ENCODE data around the gene FTCD.

FTCD gene

DNA sequence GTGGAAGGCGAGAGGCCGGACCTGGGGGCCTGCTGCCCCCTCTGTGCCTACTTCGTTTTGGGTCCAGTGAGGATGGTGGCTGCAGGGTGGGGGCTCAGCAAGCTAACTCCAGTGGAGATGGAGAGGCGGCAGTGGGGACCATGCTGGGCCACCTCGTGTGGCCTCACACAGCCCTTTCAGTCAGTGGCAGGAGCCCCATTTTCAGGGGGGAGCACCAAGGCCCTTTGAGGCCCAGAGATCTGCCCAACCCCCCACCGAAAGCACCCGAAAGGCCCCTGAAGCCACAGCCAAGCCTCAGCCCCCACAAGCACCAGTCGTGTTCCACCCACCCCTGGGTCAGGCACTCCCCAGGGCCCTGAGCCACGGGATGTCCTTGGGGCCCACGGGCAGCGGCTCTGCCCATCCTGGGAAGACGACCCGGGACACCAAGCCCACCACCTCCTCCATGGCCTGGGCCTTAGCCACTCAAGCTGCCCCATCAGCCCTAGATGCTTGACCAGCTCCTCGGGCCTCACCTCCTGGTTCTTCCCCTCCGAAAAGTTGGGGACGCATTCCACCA is 345 bp downstream of the FTCD start:
- TF ChIP-seq, protein P1, sequence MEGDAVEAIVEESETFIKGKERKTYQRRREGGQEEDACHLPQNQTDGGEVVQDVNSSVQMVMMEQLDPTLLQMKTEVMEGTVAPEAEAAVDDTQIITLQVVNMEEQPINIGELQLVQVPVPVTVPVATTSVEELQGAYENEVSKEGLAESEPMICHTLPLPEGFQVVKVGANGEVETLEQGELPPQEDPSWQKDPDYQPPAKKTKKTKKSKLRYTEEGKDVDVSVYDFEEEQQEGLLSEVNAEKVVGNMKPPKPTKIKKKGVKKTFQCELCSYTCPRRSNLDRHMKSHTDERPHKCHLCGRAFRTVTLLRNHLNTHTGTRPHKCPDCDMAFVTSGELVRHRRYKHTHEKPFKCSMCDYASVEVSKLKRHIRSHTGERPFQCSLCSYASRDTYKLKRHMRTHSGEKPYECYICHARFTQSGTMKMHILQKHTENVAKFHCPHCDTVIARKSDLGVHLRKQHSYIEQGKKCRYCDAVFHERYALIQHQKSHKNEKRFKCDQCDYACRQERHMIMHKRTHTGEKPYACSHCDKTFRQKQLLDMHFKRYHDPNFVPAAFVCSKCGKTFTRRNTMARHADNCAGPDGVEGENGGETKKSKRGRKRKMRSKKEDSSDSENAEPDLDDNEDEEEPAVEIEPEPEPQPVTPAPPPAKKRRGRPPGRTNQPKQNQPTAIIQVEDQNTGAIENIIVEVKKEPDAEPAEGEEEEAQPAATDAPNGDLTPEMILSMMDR (IDR thresholded peaks at IDR 0.05; ENCODE audit: extremely low read depth, insufficient read depth, missing control alignments) = no peak
- in situ Hi-C loops (cut with MboI; ENCODE audit: low pct_unique_long_range_greater_than_20kb, low sequenced_read_pairs, unreplicated experiment) = no loop called here
- no peak for DNase-seq (ENCODE audit: low spot score)

DNA sequence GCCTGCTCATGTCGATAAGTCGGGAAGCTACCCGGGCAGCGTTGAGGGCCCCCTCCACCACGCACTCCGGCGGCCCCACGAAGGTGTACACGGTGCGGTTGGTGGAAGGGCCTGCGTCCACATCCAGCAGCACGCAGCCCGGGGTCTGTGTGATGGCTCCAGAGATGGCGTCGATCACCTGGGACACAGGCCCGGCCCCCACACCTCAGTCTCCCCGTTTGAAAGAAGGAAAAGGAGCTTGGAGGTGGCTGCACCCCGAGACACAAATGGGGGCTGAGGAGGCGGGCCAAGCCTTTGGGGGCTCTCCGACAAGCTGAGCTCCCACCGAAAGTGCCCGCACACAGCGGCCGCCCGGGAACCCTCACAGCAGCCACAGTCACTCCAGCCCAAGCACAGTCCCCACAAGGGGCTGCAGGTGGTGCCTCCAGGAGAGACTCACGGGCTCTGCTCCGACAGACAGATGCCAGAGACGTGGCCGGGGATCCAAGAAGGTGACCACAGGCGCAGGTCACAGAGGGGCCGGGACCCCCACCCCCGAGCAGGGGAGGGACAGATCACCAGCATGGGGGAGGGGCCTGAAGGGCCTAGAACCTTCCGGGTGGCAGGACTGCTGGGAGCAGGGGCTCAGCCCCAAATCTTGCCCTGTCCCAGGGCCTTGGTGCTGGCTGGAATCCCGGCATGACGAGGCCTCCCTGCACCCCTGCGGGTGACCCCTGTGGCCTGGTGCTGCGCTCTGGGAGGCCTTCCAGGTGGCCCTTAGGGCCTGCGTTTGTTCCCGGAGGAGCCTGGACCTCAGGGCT is 1.0 kb downstream of the FTCD start:
- DNase-seq (ENCODE audit: low spot score) = no peak
- TF ChIP-seq, protein P1 (IDR thresholded peaks at IDR 0.05; ENCODE audit: extremely low read depth, insufficient read depth, missing control alignments) = no peak
- in situ Hi-C loops (cut with MboI; ENCODE audit: low pct_unique_long_range_greater_than_20kb, low sequenced_read_pairs, unreplicated experiment) = no loop called here

DNA sequence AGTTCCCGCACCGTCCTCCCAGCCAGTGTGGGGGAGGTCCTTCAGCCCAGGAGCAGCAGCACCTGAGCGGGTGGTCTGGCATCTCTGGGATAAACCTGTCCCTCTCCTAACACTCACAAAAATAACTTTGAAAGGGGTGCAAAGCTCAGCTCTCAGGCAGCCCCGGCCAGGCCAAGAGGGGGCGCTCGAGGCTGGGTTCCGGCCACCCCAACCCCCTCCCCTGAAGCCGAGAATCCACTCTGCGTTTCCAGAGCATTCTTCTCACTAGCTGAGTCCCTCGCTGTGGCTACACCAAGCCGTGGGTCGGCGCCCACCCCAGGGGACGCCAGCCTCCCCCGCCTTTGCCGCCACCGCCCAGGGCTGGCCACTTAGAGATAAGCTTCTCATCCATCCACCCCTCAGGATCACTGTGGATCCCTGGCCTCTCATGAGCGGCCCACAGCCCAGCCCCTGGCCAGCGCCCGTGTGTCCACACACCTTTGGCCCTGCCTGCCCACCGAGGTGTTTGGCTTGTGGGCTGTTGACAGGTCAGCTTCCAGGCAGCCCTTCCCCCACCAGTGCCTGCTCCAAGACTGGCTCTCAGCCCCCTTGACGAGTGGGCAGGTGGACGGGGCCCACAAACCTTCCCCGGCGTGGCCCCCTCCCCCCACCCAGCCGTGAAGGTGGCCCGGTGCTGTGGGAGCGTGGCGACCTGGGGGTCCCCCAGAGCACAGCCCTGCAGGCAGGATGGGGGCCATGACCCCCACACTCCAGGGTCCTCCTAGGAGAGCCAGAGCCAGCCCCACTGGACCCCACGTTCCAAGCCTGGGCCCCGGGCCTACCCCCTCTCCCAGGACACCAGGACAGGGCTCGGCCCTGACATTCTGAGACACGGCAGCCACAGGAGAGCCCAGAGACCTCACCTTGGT is 1.9 kb downstream of the FTCD start:
- TF ChIP-seq, protein P1 (IDR thresholded peaks at IDR 0.05; ENCODE audit: extremely low read depth, insufficient read depth, missing control alignments) = peak; percentile 78
- DNase-seq (ENCODE audit: low spot score) = peak; percentile 83
- in situ Hi-C loops (cut with MboI; ENCODE audit: low pct_unique_long_range_greater_than_20kb, low sequenced_read_pairs, unreplicated experiment) = no loop called here

DNA sequence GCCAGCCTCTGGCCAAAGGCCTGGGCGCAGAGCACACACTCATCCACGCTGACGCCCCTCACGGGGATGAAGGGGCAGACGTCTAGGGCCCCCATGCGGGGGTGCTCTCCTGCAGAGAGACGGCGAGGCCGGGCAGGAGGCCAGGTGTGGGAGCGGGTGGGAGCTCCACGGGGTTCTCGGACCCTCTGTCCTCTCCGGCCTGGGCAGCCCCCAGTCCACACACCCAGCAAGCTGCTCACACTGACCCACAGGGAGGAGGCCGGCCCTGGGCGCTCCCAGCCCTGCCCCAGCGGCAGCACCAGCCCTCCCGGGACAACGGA is 2.5 kb downstream of the FTCD start:
- TF ChIP-seq, protein P1 (IDR thresholded peaks at IDR 0.05; ENCODE audit: extremely low read depth, insufficient read depth, missing control alignments) = no peak
- DNase-seq (ENCODE audit: low spot score) = no peak
- in situ Hi-C loops (cut with MboI; ENCODE audit: low pct_unique_long_range_greater_than_20kb, low sequenced_read_pairs, unreplicated experiment) = no loop called here

DNA sequence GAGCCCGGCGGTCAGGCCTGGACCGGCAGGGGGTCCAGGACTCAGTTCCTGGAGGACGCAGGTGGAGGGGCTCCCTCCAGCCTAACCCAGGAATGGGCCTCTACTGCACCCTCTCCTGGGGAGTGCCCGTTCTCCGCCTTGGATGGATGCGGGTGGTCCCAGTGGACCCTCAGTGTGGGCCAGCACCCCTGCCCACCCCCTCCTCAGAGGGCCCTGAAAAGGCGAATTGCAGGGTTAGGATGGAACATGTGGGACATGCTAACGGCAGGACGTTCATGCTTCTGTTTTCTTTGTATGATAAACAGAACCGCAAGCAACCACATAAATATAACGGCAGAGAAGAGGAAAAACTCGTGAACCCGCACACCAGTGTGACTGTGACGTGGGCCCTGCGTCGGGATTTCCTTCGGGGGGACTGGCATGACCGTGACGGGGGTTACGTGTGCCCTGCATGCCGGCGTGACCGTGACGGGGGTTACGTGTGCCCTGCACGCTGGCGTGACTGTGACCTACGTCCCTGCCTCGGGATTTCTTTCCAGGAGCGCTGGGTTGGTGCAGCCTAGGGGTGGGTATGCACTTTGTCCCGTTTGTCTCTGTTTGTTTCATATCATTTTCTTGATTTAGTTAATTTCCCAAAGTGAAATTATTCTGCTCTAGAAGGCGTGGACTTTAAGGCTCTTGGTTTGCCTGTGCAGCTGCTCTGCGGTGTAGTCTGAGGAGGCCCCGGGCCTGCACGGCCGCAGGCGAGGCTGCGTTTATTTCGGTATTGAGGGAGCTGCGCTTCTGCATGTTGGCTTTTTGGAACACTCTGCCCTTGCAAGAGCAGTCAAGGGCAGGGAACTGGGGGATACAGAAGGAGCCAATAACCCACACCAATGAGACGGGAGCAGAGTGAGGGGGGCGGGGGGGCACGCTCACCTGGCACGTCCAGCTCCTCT is 3.1 kb downstream of the FTCD start:
- in situ Hi-C loops (cut with MboI; ENCODE audit: low pct_unique_long_range_greater_than_20kb, low sequenced_read_pairs, unreplicated experiment) = no loop called here
- no peak for DNase-seq (ENCODE audit: low spot score)
- TF ChIP-seq, protein P1 (IDR thresholded peaks at IDR 0.05; ENCODE audit: extremely low read depth, insufficient read depth, missing control alignments) = no peak
